Activated CD4-positive, CD25-positive, alpha-beta regulatory T cell treated with anti-CD3 and anti-CD28 coated beads, Interleukin-2, amount 50 U/mL, for 72 hours (primary cell): ENCODE results near the gene GRM4.

ENCODE experiments used
- DNase-seq: peaks from one replicate; pipeline ENCODE4 v3.0.0; 2021

GRM4 gene

GRCh38 chr6:33989016-33989854 lies 156.7 kb downstream of the GRM4 start:
- no peak for DNase-seq

GRCh38 chr6:33988121-33989015 lies 157.5 kb downstream of the GRM4 start:
- DNase-seq = no peak

- DNase-seq = no peak
Observed at GRCh38 chr6:33987531-33988021, 158.3 kb downstream of the GRM4 start.

GRCh38 chr6:33985947-33986346 lies 159.9 kb downstream of the GRM4 start:
- DNase-seq = peak; percentile 6

- peak; percentile 22 for DNase-seq
Observed at GRCh38 chr6:33985313-33985751, 160.6 kb downstream of the GRM4 start.

GRCh38 chr6:33984466-33985312 lies 161.2 kb downstream of the GRM4 start:
- peak; percentile 19 for DNase-seq

GRCh38 chr6:33983721-33984465 lies 162.0 kb downstream of the GRM4 start:
- DNase-seq = peak; percentile 23

- peak; percentile 17 for DNase-seq
Observed at GRCh38 chr6:33983109-33983716, 162.7 kb downstream of the GRM4 start.

- no peak for DNase-seq
Observed at GRCh38 chr6:33981861-33982260, 164.0 kb downstream of the GRM4 start.

- peak; percentile 26 for DNase-seq
Observed at GRCh38 chr6:33981421-33981820, 164.5 kb downstream of the GRM4 start.

- DNase-seq = peak; percentile 8
Observed at GRCh38 chr6:33980176-33981175, 165.4 kb downstream of the GRM4 start.

- peak; percentile 15 for DNase-seq
Observed at GRCh38 chr6:33979750-33980149, 166.1 kb downstream of the GRM4 start.

- peak; percentile 22 for DNase-seq
Observed at GRCh38 chr6:33978412-33979150, 167.3 kb downstream of the GRM4 start.

- peak; percentile 22 for DNase-seq
Observed at GRCh38 chr6:33977606-33978411, 168.1 kb downstream of the GRM4 start.

- DNase-seq = peak; percentile 6
Observed at GRCh38 chr6:33976437-33977360, 169.2 kb downstream of the GRM4 start.

GRCh38 chr6:33975661-33976436 lies 170.0 kb downstream of the GRM4 start:
- DNase-seq = peak; percentile 27
